ENCODE measurements around the gene GPATCH3. TPM values are rescaled to one million over a fixed set of nuclear protein-coding genes. Genes with fewer than 3 reads are reported as not detected.
"Not testable (repeated sequence)": the region's sequence is repeated elsewhere in the genome, so short reads cannot be mapped to it uniquely, and the experiment has no call there.

The GPATCH3 gene
- polyA plus RNA-seq, 1 experiment = 6.5 TPM

GRCh38 chr1:26877326-26877725 is 22.9 kb downstream of the GPATCH3 start:
- ChIA-PET CTCF (interaction anchor here (0.7 to 1.7 kb wide), 4 partner anchors 9 to 87 kb away, joined by 3 to 6 read pairs (median 5); no protein-coding TSS in a partner anchor), POLR2A (interaction anchor here (1.1 kb wide), 1 partner anchor 13 kb away, joined by 3 read pairs; no protein-coding TSS in a partner anchor)
- Histone ChIP-seq H3K9me3 (ENCODE audit: control insufficient read depth, insufficient read depth, low read length) (no peaks in the 10 kb centered on the region), H3K4me3 (ENCODE audit: low read depth, low read length) (no peak overlapping the region), H3K27me3 (ENCODE audit: control insufficient read depth, insufficient read depth, low read length) (no peaks in the 10 kb centered on the region), H3K27ac (ENCODE audit: low read depth, low read length) (no peak overlapping the region)
- no peak for TF ChIP-seq CTCF (IDR thresholded peaks at IDR 0.05; ENCODE audit: low read depth, low read length)
- no peak for DNase-seq (ENCODE audit: low read depth, low spot score)

GRCh38 chr1:26874896-26875295 is 25.4 kb downstream of the GPATCH3 start:
- no peak for TF ChIP-seq CTCF (IDR thresholded peaks at IDR 0.05; ENCODE audit: low read depth, low read length)
- ChIA-PET POLR2A (no interaction called here), CTCF (no interaction called here)
- Histone ChIP-seq H3K27ac (ENCODE audit: low read depth, low read length) (no peak overlapping the region), H3K27me3 (ENCODE audit: control insufficient read depth, insufficient read depth, low read length) (no peaks in the 10 kb centered on the region), H3K9me3 (ENCODE audit: control insufficient read depth, insufficient read depth, low read length) (no peaks in the 10 kb centered on the region), H3K4me3 (ENCODE audit: low read depth, low read length) (no peak overlapping the region)
- DNase-seq (ENCODE audit: low read depth, low spot score) = no peak

GRCh38 chr1:26873097-26873496 is 27.2 kb downstream of the GPATCH3 start:
- H3K9me3 ChIP-seq (ENCODE audit: control insufficient read depth, insufficient read depth, low read length); DNase-seq (ENCODE audit: low read depth, low spot score); H3K27ac ChIP-seq (ENCODE audit: low read depth, low read length); H3K27me3 ChIP-seq (ENCODE audit: control insufficient read depth, insufficient read depth, low read length); H3K4me3 ChIP-seq (ENCODE audit: low read depth, low read length): not testable (repeated sequence)
- ChIA-PET POLR2A (interaction anchor here (1.2 to 1.3 kb wide), 2 partner anchors 9 to 15 kb away, joined by 3 to 4 read pairs; no protein-coding TSS in a partner anchor), CTCF (interaction anchor here (0.7 kb wide), 1 partner anchor 69 kb away, joined by 3 read pairs; no protein-coding TSS in a partner anchor)

- Histone ChIP-seq H3K9me3 (ENCODE audit: control insufficient read depth, insufficient read depth, low read length) (no peaks in the 10 kb centered on the region), H3K4me3 (ENCODE audit: low read depth, low read length) (peak overlapping the region; percentile 73), H3K27me3 (ENCODE audit: control insufficient read depth, insufficient read depth, low read length) (no peaks in the 10 kb centered on the region), H3K27ac (ENCODE audit: low read depth, low read length) (peak overlapping the region; percentile 97)
- no peak for TF ChIP-seq CTCF (IDR thresholded peaks at IDR 0.05; ENCODE audit: low read depth, low read length)
- CTCF ChIA-PET = interaction anchor here (0.6 to 3.7 kb wide), 6 partner anchors 34 to 266 kb away, joined by 3 to 16 read pairs (median 4); no protein-coding TSS in a partner anchor
- POLR2A ChIA-PET = interaction anchor here (0.6 to 2.5 kb wide), 16 partner anchors 9 to 364 kb away, joined by 3 to 28 read pairs (median 4); partner anchors contain the start of genes GPATCH3 and GPN2
- DNase-seq (ENCODE audit: low read depth, low spot score) = peak; percentile 96
Observed at GRCh38 chr1:26864610-26865480, 35.4 kb downstream of the GPATCH3 start.

- TF ChIP-seq CTCF (IDR thresholded peaks at IDR 0.05; ENCODE audit: low read depth, low read length) = no peak
- CTCF ChIA-PET = interaction anchor here (0.5 kb wide), 1 partner anchor 45 kb away, joined by 4 read pairs; no protein-coding TSS in a partner anchor
Observed at GRCh38 chr1:26863685-26864077, 36.6 kb downstream of the GPATCH3 start.

More at GRCh38 chr1:26863685-26864077, 36.6 kb downstream of the GPATCH3 start:
- H3K27ac ChIP-seq (ENCODE audit: low read depth, low read length) = no peak overlapping the region
- DNase-seq (ENCODE audit: low read depth, low spot score) = no peak
- POLR2A ChIA-PET = interaction anchor here (1.4 kb wide), 1 partner anchor 10 kb away, joined by 4 read pairs; no protein-coding TSS in a partner anchor
- no peak overlapping the region for H3K4me3 ChIP-seq (ENCODE audit: low read depth, low read length)
- no peaks in the 10 kb centered on the region for H3K9me3 ChIP-seq (ENCODE audit: control insufficient read depth, insufficient read depth, low read length)
- no peaks in the 10 kb centered on the region for H3K27me3 ChIP-seq (ENCODE audit: control insufficient read depth, insufficient read depth, low read length)
